Measurements from ENCODE around the gene PNMT.

PNMT gene

DNA sequence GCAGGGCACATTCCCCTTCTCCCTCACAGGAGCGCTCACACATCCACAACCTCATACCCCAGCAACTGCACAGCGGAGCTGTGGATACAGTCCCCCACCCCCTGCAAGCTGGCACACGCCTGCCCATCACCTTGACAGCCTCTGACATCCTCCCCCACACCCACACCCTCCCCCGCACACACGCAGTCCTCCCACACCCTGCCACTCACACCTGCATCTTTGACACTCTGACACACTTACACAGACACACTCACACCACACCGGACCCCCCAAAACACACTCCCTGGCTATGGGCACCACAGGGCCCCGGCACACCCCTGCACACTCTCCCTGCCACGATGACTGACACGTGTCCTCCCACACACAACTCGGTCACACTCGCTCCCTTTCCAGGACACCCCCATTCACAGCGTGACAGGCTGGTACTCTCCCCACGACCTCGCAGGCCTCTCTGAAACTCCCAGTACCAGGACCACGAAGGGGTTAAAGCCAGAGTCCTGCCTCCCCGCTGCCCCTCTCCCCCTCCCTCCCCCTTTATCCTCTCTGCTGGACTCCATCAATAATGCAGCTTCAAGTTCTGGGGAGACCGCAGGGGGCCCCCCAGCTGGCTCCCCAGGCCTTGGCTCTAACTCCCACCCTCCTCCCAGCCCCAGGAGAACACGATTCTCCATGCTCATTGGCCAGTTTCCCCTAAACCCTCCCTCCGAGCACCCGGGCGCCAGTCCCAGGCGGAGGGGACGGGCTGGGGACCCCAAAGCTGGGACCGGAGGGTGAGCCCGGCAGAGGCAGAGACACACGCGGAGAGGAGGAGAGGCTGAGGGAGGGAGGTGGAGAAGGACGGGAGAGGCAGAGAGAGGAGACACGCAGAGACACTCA lies 41.8 kb upstream of the PNMT start, which contains the start of gene PPP1R1B (continued):
- TF ChIP-seq KLF10 (tag by site-specific recombination; IDR thresholded peaks at IDR 0.05) = no peak
- TF ChIP-seq, protein P1, sequence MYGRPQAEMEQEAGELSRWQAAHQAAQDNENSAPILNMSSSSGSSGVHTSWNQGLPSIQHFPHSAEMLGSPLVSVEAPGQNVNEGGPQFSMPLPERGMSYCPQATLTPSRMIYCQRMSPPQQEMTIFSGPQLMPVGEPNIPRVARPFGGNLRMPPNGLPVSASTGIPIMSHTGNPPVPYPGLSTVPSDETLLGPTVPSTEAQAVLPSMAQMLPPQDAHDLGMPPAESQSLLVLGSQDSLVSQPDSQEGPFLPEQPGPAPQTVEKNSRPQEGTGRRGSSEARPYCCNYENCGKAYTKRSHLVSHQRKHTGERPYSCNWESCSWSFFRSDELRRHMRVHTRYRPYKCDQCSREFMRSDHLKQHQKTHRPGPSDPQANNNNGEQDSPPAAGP (tag by site-specific recombination; IDR thresholded peaks at IDR 0.05) = no peak
- TF ChIP-seq ZIC2 (tag by site-specific recombination; IDR thresholded peaks at IDR 0.05) = peak; percentile 82
- no peak for TF ChIP-seq ZBTB7A (tag by site-specific recombination; IDR thresholded peaks at IDR 0.05; ENCODE audit: low read depth)
- no peak for TF ChIP-seq ZBTB1 (tag by site-specific recombination; IDR thresholded peaks at IDR 0.05)
- TF ChIP-seq GLIS1 (tag by site-specific recombination; IDR thresholded peaks at IDR 0.05) = peak; percentile 87
- TF ChIP-seq ZBTB49 (tag by site-specific recombination; IDR thresholded peaks at IDR 0.05; ENCODE audit: low read depth) = no peak
- TF ChIP-seq ZNF394 (tag by site-specific recombination; IDR thresholded peaks at IDR 0.05; ENCODE audit: borderline replicate concordance) = no peak
- TF ChIP-seq ZNF223 (tag by site-specific recombination; IDR thresholded peaks at IDR 0.05) = no peak
- no peak for TF ChIP-seq ZNF501 (tag by site-specific recombination; IDR thresholded peaks at IDR 0.05)
- no peak for TF ChIP-seq ZNF529 (tag by site-specific recombination; IDR thresholded peaks at IDR 0.05; ENCODE audit: insufficient replicate concordance)
- no peak for TF ChIP-seq INSM2 (tag by site-specific recombination; IDR thresholded peaks at IDR 0.05)
- no peak for TF ChIP-seq ZNF645 (tag by site-specific recombination; IDR thresholded peaks at IDR 0.05)
- TF ChIP-seq ZNF654 (tag by site-specific recombination; IDR thresholded peaks at IDR 0.05; ENCODE audit: low read depth) = no peak
- no peak for TF ChIP-seq ZSCAN30 (tag by site-specific recombination; IDR thresholded peaks at IDR 0.05)
- TF ChIP-seq SP7 (tag by site-specific recombination; IDR thresholded peaks at IDR 0.05) = no peak
- TF ChIP-seq ZNF16 (tag by site-specific recombination; IDR thresholded peaks at IDR 0.05; ENCODE audit: low read depth) = no peak
- TF ChIP-seq ZNF280D (tag by site-specific recombination; IDR thresholded peaks at IDR 0.05) = no peak
